ENCODE data around the gene UBE2S.

DNA sequence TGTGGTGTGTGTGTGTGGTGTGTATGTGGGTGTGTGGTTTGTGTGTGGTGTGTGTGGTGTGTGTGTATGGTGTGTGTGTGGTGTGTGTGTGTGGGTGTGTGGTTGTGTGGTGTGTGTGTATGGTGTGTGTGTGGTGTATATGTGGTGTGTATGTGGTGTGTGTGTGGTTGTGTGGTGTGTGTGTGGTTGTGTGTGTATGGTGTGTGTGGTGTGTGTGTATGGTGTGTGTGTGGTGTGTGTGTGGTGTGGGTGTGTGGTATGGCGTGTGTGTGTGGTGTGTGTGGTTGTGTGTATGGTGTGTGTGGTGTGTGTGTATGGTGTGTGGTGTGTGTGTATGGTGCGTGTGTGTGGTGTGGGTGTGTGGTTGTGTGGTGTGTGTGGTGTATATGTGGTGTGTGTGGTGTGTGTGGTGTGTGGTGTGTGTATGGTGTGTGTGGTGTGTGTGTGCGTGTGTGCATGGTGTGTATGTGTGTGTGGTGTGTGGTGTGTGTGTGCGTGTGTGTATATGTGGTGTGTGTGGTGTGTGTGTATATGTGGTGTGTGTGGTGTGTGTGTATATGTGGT, 26.9 kb upstream of the UBE2S start:
- TF ChIP-seq, protein P1, sequence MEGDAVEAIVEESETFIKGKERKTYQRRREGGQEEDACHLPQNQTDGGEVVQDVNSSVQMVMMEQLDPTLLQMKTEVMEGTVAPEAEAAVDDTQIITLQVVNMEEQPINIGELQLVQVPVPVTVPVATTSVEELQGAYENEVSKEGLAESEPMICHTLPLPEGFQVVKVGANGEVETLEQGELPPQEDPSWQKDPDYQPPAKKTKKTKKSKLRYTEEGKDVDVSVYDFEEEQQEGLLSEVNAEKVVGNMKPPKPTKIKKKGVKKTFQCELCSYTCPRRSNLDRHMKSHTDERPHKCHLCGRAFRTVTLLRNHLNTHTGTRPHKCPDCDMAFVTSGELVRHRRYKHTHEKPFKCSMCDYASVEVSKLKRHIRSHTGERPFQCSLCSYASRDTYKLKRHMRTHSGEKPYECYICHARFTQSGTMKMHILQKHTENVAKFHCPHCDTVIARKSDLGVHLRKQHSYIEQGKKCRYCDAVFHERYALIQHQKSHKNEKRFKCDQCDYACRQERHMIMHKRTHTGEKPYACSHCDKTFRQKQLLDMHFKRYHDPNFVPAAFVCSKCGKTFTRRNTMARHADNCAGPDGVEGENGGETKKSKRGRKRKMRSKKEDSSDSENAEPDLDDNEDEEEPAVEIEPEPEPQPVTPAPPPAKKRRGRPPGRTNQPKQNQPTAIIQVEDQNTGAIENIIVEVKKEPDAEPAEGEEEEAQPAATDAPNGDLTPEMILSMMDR (IDR thresholded peaks at IDR 0.05; ENCODE audit: control extremely low read depth in 1 of 3, insufficient read depth in 1 of 3, low read depth in 1 of 3, low read length in 3 of 3): no peak
- TF ChIP-seq YY1 (IDR thresholded peaks at IDR 0.05; ENCODE audit: low read depth, low read length) (no peak), POLR2AphosphoS5 (IDR thresholded peaks at IDR 0.05; ENCODE audit: low read depth, low read length) (no peak)

Measured in H1 (cell line).